ENCODE results near the gene CLNK. TPM values are rescaled to one million over a fixed set of nuclear protein-coding genes. Genes with fewer than 3 reads are reported as not detected.

Gene CLNK
- total and polyA plus RNA-seq, 4 donors: under 0.01 to 0.26 (median 0.11) TPM

DNA sequence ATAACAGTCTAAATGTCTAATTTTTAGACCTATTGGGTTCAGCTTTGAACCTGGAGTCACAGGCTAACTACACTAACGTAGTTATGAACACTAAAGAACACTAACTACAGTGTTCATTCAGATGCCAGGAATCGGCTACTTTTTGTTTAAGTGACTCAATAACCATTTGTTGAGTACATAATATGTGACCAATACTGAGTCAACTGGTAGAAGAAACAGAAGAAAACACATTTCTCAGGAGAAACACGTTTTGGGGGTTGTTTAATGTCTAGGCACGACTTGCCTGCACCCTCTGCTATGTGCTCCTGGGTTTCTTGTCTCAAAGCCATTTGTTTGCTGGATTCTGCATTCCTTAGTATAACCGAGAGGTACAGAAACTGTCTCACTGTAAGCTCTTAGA, 18.6 kb upstream of the CLNK start:
- H3K27me3 ChIP-seq (ENCODE audit: control insufficient read depth, insufficient read depth, low read length): no peaks in the 10 kb centered on the region
- H3K9me3 ChIP-seq (ENCODE audit: control insufficient read depth, insufficient read depth, low read length): no peaks in the 10 kb centered on the region
- no peaks in the 10 kb centered on the region for H3K4me1 ChIP-seq (ENCODE audit: control insufficient read depth, insufficient read depth, low read length)
- H3K36me3 ChIP-seq (ENCODE audit: control insufficient read depth, insufficient read depth, low read length): no peaks in the 10 kb centered on the region
- 79% methylated on average over 3 of the region's 5 CpGs for WGBS (ENCODE audit: insufficient coverage)
- DNase-seq (ENCODE audit: low read depth in 4 of 6, low spot score in 6 of 6): no peak
- H3K27ac ChIP-seq (ENCODE audit: low read depth, low read length): no peak overlapping the region
- H3K4me3 ChIP-seq (ENCODE audit: low read depth, low read length): no peak overlapping the region

DNA sequence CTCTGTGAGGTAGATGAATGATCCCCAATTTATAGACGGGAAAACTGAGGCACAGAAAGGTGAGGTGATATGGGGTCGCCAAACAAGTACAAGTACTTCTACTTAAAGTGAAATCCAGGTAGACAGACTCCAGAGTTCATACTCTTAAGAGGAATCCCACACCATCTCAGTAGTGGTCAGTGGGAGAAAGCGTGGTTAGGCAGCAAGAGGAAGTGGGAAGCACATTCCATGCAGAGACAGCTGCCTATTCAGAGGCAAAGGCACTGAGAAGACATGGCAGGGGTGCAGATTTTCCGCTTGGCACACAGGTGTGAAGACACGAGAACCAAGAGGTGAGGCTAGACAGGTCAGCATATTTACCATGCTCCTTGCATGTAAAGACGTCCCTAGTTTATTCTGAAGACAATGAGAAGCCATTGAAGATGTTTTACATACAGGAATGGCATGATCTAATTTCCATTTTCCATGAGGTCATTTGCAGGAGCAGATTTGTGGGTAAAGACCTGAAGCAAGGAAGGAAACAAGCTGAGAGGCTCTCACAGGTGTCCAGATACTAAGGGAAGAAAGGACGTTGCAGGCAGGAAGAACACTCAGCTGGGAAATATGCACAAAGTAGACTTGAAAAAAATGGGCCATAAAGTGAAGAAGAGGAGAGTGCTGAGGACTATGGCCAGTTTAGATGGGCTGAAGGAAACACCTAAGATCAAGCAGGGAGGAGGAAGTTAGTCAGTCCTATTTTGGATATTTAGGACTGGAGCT, 17.3 kb upstream of the CLNK start:
- WGBS (ENCODE audit: insufficient coverage): 82% methylated on average over 4 of the region's 7 CpGs
- no peak for DNase-seq (ENCODE audit: low read depth in 4 of 6, low spot score in 6 of 6)
- no peaks in the 10 kb centered on the region for H3K27me3 ChIP-seq (ENCODE audit: control insufficient read depth, insufficient read depth, low read length)
- H3K36me3 ChIP-seq (ENCODE audit: control insufficient read depth, insufficient read depth, low read length): no peaks in the 10 kb centered on the region
- H3K4me1 ChIP-seq (ENCODE audit: control insufficient read depth, insufficient read depth, low read length): no peaks in the 10 kb centered on the region
- H3K9me3 ChIP-seq (ENCODE audit: control insufficient read depth, insufficient read depth, low read length): no peaks in the 10 kb centered on the region
- no peak overlapping the region for H3K4me3 ChIP-seq (ENCODE audit: low read depth, low read length)
- H3K27ac ChIP-seq (ENCODE audit: low read depth, low read length): no peak overlapping the region

DNA sequence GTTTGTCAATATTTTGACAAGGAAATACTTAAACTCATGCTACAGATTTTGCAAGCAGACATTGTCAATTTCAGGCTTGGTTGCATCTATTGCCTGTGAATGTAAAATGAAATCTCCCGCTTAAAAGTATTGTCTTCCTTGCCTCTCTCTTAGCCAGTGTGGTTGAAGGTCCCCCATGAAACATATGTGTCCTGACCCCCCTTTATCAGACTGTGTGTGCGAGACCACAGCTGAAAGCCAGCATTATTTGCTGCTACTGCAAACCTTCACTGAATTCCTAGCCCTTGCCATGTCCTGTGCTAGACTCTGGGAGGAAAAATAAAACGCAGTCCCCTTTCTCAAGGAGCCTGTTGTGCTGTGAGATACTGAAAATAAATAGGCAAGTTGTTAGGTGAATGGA, 16.6 kb upstream of the CLNK start:
- no peaks in the 10 kb centered on the region for H3K4me1 ChIP-seq (ENCODE audit: control insufficient read depth, insufficient read depth, low read length)
- WGBS (ENCODE audit: insufficient coverage): 40% methylated on average over 1 of the region's 3 CpGs
- peak in 1 of 6 donors; percentile 24 for DNase-seq (ENCODE audit: low read depth in 4 of 6, low spot score in 6 of 6)
- H3K27ac ChIP-seq (ENCODE audit: low read depth, low read length): no peak overlapping the region
- H3K4me3 ChIP-seq (ENCODE audit: low read depth, low read length): no peak overlapping the region
- H3K9me3 ChIP-seq (ENCODE audit: control insufficient read depth, insufficient read depth, low read length): no peaks in the 10 kb centered on the region
- H3K36me3 ChIP-seq (ENCODE audit: control insufficient read depth, insufficient read depth, low read length): no peaks in the 10 kb centered on the region
- no peaks in the 10 kb centered on the region for H3K27me3 ChIP-seq (ENCODE audit: control insufficient read depth, insufficient read depth, low read length)

DNA sequence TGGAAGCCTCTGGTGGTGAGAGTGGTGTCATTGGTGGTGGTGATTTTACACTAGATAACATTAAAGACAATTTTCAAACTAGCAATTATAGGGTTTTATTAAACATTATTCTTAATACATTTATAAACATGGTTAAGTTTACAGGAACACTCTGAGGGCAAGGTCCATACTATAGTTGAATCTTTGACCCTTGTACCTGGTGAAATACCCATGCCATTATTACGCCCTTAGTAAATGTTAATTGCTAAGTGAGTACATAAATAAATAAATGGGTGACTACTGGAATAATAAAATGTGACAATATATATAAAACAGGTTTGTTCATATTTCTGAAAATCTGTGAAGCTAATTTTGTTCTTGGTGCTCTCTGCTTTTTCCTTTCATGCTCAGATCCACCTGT, 13.6 kb upstream of the CLNK start:
- no peak overlapping the region for H3K4me3 ChIP-seq (ENCODE audit: low read depth, low read length)
- no peak for DNase-seq (ENCODE audit: low read depth in 4 of 6, low spot score in 6 of 6)
- WGBS (ENCODE audit: insufficient coverage): no CpG with 5 or more reads among the region's 1 CpG
- no peaks in the 10 kb centered on the region for H3K36me3 ChIP-seq (ENCODE audit: control insufficient read depth, insufficient read depth, low read length)
- H3K27ac ChIP-seq (ENCODE audit: low read depth, low read length): no peak overlapping the region
- no peaks in the 10 kb centered on the region for H3K27me3 ChIP-seq (ENCODE audit: control insufficient read depth, insufficient read depth, low read length)
- H3K4me1 ChIP-seq (ENCODE audit: control insufficient read depth, insufficient read depth, low read length): no peaks in the 10 kb centered on the region
- no peaks in the 10 kb centered on the region for H3K9me3 ChIP-seq (ENCODE audit: control insufficient read depth, insufficient read depth, low read length)

DNA sequence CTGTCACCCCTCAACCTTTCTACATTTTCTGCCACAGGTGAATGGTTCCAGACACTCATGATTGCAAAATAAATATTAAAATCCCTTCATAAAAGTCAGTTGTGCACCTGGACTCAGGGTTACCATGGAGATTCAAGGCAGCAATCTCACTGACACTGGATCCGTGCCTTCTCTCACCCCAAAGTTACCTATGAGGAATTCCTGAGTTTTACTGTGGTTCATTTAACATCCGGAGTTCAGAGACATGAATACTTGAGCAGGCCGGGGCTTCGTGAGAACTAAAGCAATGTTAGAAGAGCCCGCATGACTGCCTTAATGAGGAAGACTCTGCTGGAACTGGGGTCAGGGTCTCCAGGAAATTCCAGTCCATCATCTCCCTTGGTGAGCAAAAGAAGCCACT, 12.5 kb upstream of the CLNK start:
- no peak overlapping the region for H3K4me3 ChIP-seq (ENCODE audit: low read depth, low read length)
- H3K27me3 ChIP-seq (ENCODE audit: control insufficient read depth, insufficient read depth, low read length): no peaks in the 10 kb centered on the region
- DNase-seq (ENCODE audit: low read depth in 4 of 6, low spot score in 6 of 6): no peak
- WGBS (ENCODE audit: insufficient coverage): 66% methylated on average over 5 of the region's 5 CpGs
- no peaks in the 10 kb centered on the region for H3K4me1 ChIP-seq (ENCODE audit: control insufficient read depth, insufficient read depth, low read length)
- no peak overlapping the region for H3K27ac ChIP-seq (ENCODE audit: low read depth, low read length)
- no peaks in the 10 kb centered on the region for H3K36me3 ChIP-seq (ENCODE audit: control insufficient read depth, insufficient read depth, low read length)
- no peaks in the 10 kb centered on the region for H3K9me3 ChIP-seq (ENCODE audit: control insufficient read depth, insufficient read depth, low read length)

DNA sequence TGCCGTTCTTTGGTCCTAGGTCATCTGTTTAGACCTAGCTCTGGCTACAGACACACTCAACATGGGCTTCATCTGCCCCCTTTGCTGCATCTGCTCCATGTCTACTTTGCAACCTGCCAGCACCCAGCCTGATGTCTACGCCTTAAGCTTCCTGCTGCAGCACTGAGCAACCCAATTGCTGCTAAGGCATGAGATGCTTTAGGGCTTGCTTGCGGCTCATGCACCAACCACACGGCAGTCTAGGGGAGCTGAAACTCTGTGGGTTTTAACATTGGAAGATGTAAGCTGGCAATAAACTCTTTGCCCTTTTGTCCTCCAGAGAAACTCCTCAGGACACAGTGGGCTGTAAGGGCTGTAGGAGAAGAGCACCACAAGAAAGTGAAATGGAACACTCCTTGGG, 11.7 kb upstream of the CLNK start:
- Histone ChIP-seq H3K4me3 (ENCODE audit: low read depth, low read length) (no peak overlapping the region), H3K27ac (ENCODE audit: low read depth, low read length) (no peak overlapping the region), H3K27me3 (ENCODE audit: control insufficient read depth, insufficient read depth, low read length) (no peaks in the 10 kb centered on the region), H3K36me3 (ENCODE audit: control insufficient read depth, insufficient read depth, low read length) (no peaks in the 10 kb centered on the region), H3K9me3 (ENCODE audit: control insufficient read depth, insufficient read depth, low read length) (no peaks in the 10 kb centered on the region), H3K4me1 (ENCODE audit: control insufficient read depth, insufficient read depth, low read length) (no peaks in the 10 kb centered on the region)
- DNase-seq (ENCODE audit: low read depth in 4 of 6, low spot score in 6 of 6): no peak
- WGBS (ENCODE audit: insufficient coverage): 91% methylated on average over 4 of the region's 4 CpGs

DNA sequence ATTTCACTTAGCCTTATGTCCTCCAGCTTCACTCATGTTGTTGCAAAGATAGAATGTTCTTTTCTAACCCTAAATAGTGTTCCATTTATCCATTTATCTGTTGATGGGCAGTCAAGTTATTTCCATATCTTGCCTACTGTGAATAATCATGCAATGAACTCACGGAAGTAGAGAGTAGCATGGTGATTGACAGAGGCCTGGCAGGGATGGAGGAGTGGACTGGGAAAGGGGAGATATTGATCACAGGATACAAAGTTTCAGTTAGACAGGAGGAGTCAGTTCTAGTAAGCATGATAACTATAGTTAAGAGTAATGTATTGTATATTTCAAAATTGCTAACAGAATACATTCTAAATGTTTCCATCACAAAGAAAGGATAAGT, 10.3 kb upstream of the CLNK start:
- WGBS (ENCODE audit: insufficient coverage): 100% methylated on average over 1 of the region's 1 CpG
- no peak for DNase-seq (ENCODE audit: low read depth in 4 of 6, low spot score in 6 of 6)
- no peak overlapping the region for H3K4me3 ChIP-seq (ENCODE audit: low read depth, low read length)
- no peaks in the 10 kb centered on the region for H3K9me3 ChIP-seq (ENCODE audit: control insufficient read depth, insufficient read depth, low read length)
- H3K27me3 ChIP-seq (ENCODE audit: control insufficient read depth, insufficient read depth, low read length): no peaks in the 10 kb centered on the region
- H3K27ac ChIP-seq (ENCODE audit: low read depth, low read length): no peak overlapping the region
- H3K36me3 ChIP-seq (ENCODE audit: control insufficient read depth, insufficient read depth, low read length): no peaks in the 10 kb centered on the region
- H3K4me1 ChIP-seq (ENCODE audit: control insufficient read depth, insufficient read depth, low read length): no peaks in the 10 kb centered on the region

DNA sequence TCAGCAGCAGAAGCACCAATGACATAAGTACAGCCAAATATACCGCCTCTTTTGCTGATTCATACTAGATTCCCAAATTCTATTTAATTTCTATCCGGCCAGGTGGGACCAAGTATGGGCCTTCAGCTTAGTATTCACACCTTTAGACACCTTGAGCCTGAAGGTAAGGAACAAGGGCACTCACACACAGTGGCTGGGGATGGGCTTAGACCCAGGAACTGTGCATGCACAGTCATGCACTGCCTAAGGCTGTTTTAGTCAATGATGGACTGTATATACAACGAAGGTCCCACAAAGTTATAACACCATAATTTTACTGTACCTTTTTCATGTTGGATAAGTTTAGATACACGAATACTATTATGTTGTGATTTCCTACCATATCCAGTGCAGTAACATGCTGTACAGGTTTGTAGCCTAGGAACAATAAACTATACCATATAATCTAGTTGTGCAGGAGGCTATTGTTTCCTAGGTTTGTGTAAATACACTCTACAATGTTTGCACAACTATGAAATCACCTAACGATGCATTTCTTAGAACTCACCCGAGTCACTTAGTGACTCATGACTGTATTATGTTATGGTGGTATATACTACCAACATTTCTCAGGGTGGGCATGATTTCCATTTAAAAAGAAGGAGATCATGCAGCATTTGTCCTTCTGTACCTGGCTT, 9.7 kb upstream of the CLNK start:
- WGBS (ENCODE audit: insufficient coverage): 90% methylated on average over 2 of the region's 6 CpGs
- no peaks in the 10 kb centered on the region for H3K4me1 ChIP-seq (ENCODE audit: control insufficient read depth, insufficient read depth, low read length)

DNA sequence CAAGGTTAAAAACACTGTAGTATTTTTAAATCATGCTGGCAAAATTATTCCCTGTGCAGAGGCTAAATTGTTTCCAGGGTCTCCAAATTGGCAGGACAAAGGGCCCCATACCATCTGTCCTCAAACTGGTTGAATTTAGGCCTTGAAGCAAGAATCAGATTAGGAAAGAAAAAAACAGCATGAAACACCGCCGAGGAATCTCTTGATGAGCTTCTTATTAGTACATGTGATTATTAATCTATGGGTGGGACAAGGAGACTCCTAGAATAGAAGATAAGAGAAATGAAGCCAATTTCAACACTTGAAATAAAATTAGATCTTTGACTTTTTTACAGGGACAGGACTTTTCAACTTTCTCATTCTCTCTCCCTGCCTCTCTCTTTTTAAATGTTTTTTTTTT, 7.1 kb upstream of the CLNK start:
- no peaks in the 10 kb centered on the region for H3K4me1 ChIP-seq (ENCODE audit: control insufficient read depth, insufficient read depth, low read length)
- no peaks in the 10 kb centered on the region for H3K36me3 ChIP-seq (ENCODE audit: control insufficient read depth, insufficient read depth, low read length)
- H3K27ac ChIP-seq (ENCODE audit: low read depth, low read length): no peak overlapping the region
- no peaks in the 10 kb centered on the region for H3K27me3 ChIP-seq (ENCODE audit: control insufficient read depth, insufficient read depth, low read length)
- peak in 2 of 6 donors; percentile 25 to 26 for DNase-seq (ENCODE audit: low read depth in 4 of 6, low spot score in 6 of 6)
- no peaks in the 10 kb centered on the region for H3K9me3 ChIP-seq (ENCODE audit: control insufficient read depth, insufficient read depth, low read length)
- no CpG with 5 or more reads among the region's 2 CpGs for WGBS (ENCODE audit: insufficient coverage)
- no peak overlapping the region for H3K4me3 ChIP-seq (ENCODE audit: low read depth, low read length)

More for the DNA sequence above, 9.7 kb upstream of the CLNK start:
- DNase-seq (ENCODE audit: low read depth in 4 of 6, low spot score in 6 of 6): no peak
- no peak overlapping the region for H3K4me3 ChIP-seq (ENCODE audit: low read depth, low read length)
- H3K36me3 ChIP-seq (ENCODE audit: control insufficient read depth, insufficient read depth, low read length): no peaks in the 10 kb centered on the region
- H3K9me3 ChIP-seq (ENCODE audit: control insufficient read depth, insufficient read depth, low read length): no peaks in the 10 kb centered on the region
- H3K27me3 ChIP-seq (ENCODE audit: control insufficient read depth, insufficient read depth, low read length): no peaks in the 10 kb centered on the region
- no peak overlapping the region for H3K27ac ChIP-seq (ENCODE audit: low read depth, low read length)
